Activated CD4-positive, CD25-positive, alpha-beta regulatory T cell treated with anti-CD3 and anti-CD28 coated beads, Interleukin-2, amount 50 U/mL, for 16 hours (primary cell): ENCODE measurements around the gene C1QL4.

Experiments used
- DNase-seq: peaks from one replicate; pipeline ENCODE4 v3.0.0-alpha.2; 2020; ENCODE audit warnings: low read depth, low spot score

The C1QL4 gene

GRCh38 chr12:49347311-49348193 lies 10.6 kb upstream of the C1QL4 start:
- peak; percentile 68 for DNase-seq

- DNase-seq = no peak
Measured at GRCh38 chr12:49346659-49347310, 9.8 kb upstream of the C1QL4 start, which contains the start of gene DNAJC22. TSS of gene DNAJC22 (plus strand) at chr12:49346888. CDS start at chr12:49348873, 1,985 bp downstream.

GRCh38 chr12:49345825-49346658 lies 9.1 kb upstream of the C1QL4 start:
- DNase-seq = no peak

- no peak for DNase-seq
Measured at GRCh38 chr12:49345051-49345824, 8.2 kb upstream of the C1QL4 start.

- DNase-seq = no peak
Measured at GRCh38 chr12:49344486-49345050, 7.6 kb upstream of the C1QL4 start.

- no peak for DNase-seq
Measured at GRCh38 chr12:49342914-49343731, 6.1 kb upstream of the C1QL4 start.

- DNase-seq = peak; percentile 40
Measured at GRCh38 chr12:49342066-49342913, 5.3 kb upstream of the C1QL4 start.

GRCh38 chr12:49341777-49342065 lies 4.7 kb upstream of the C1QL4 start:
- DNase-seq = no peak

GRCh38 chr12:49340971-49341776 lies 4.2 kb upstream of the C1QL4 start:
- no peak for DNase-seq

GRCh38 chr12:49340095-49340870 lies 3.3 kb upstream of the C1QL4 start:
- no peak for DNase-seq

GRCh38 chr12:49339464-49339861 lies 2.5 kb upstream of the C1QL4 start:
- no peak for DNase-seq

GRCh38 chr12:49338830-49339463 lies 2.0 kb upstream of the C1QL4 start:
- DNase-seq = no peak

- DNase-seq = no peak
Measured at GRCh38 chr12:49335955-49336644, 888 bp downstream of the C1QL4 start.

- no peak for DNase-seq
Measured at GRCh38 chr12:49335118-49335954, 1.7 kb downstream of the C1QL4 start.

- DNase-seq = no peak
Measured at GRCh38 chr12:49334681-49335080, 2.3 kb downstream of the C1QL4 start.

GRCh38 chr12:49334226-49334625 lies 2.8 kb downstream of the C1QL4 start:
- no peak for DNase-seq
